Measurements from ENCODE around the gene CIP2A. TPM values are rescaled to one million over a fixed set of nuclear protein-coding genes. Genes with fewer than 3 reads are reported as not detected.

The CIP2A gene
- total RNA-seq, 1 donor from 2014 or later: 21.0 TPM

DNA sequence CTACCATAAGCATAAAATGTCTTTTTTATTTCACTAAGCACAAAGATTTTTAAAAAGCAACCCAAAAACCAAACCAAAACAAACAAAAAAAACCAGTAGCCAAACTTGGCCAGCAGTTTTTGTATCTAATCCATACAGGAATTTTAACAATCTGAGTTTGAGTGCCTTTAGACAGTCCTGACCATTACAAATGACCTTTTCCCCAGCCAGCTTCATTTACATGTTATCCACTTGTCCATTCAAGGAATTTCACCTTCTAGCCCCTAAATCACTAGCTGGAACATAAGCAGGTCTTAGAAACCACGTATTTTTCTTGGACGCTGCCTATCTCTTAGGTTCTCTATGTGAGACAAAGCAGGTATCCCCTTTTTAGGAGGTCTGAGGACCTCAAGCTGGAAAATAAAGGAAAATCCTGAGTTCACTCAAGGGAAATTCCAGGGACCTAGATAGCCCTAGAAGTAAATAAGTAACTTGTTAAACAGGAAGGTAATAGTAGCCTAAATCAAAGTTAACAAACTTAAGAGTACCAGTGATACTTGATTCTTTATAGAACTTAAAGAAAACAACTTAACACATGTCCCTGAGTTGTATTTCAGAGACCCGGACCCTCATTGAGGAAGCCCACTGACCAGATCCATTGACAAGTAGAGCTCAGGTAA, 34.2 kb downstream of the CIP2A start:
- Mint-ChIP-seq H3K4me3 (ENCODE audit: low read depth) (peak overlapping the region; percentile 57), H3K27me3 (no peaks in the 10 kb centered on the region), H3K27ac (peak overlapping the region; percentile 94), H3K36me3 (ENCODE audit: insufficient read depth) (peaks cover 9% of the 10 kb centered on the region), H3K9me3 (ENCODE audit: low read depth) (no peaks in the 10 kb centered on the region), H3K4me1 (ENCODE audit: low read depth) (peaks cover 31% of the 10 kb centered on the region)
- DNase-seq (ENCODE audit: low spot score, unreplicated experiment): no peak
- TF ChIP-seq, protein P1, sequence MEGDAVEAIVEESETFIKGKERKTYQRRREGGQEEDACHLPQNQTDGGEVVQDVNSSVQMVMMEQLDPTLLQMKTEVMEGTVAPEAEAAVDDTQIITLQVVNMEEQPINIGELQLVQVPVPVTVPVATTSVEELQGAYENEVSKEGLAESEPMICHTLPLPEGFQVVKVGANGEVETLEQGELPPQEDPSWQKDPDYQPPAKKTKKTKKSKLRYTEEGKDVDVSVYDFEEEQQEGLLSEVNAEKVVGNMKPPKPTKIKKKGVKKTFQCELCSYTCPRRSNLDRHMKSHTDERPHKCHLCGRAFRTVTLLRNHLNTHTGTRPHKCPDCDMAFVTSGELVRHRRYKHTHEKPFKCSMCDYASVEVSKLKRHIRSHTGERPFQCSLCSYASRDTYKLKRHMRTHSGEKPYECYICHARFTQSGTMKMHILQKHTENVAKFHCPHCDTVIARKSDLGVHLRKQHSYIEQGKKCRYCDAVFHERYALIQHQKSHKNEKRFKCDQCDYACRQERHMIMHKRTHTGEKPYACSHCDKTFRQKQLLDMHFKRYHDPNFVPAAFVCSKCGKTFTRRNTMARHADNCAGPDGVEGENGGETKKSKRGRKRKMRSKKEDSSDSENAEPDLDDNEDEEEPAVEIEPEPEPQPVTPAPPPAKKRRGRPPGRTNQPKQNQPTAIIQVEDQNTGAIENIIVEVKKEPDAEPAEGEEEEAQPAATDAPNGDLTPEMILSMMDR (IDR thresholded peaks at IDR 0.05; ENCODE audit: unreplicated experiment): no peak

DNA sequence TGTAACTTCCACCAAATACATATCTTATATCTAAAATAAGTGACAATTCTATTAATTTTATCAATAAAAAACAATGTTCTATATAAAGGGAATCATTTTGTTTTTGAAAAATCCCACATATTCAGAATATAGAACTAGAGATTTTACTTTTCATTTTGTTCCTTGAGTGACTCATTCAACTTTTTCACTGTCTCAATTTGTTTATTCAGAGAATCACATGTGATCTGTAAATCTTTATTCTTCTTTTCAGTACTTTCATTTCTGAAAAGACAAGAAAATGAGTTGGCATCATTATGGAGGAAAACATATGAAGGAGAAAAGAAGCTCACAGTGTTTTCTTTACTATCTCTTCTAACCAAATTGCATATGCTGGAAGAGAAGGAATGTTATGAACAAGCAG, 35.0 kb downstream of the CIP2A start:
- H3K27ac Mint-ChIP-seq: peak overlapping the region; percentile 51

DNA sequence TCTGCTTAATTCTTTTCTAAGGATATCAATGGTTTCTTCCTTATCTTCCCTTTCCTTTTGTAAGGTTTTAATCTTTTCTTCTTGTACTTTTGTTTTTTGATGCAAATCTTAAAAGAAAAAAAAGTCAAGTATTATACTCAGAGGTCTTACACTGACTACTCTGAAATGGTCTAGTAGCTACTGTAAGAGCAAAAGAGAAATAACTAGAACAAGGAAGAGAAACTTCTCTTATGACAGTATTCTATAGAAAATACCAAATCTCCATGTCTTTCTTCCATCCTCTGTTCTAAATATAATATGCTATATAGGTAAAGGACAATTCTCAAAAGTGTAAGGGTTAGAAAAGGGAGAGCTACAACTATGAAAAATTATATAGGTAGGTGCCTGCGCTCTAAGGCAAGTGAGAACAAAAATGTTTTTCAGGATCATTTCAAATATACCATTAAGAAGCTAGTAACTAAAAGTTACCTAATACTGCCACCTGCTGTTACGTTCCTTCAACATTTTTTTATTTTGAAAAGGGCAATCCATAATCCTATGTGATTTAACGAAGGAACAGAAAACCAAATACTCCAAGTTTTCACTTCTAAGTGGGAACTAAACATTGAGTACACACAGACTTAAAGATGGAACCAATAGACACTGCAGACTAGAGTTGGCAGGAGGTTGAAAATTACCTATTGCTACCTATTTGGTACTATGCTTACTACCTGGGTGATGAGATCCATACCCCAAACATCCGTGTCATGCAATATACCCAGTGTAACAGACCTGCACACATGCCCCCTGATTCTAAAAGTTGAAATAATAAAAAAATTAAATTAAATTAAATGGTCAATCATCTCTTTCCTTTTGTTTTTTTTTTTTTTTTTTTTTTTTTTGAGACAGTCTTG, 36.7 kb downstream of the CIP2A start:
- H3K4me1 Mint-ChIP-seq (ENCODE audit: low read depth): peaks cover 31% of the 10 kb centered on the region
- no peak overlapping the region for H3K4me3 Mint-ChIP-seq (ENCODE audit: low read depth)
- TF ChIP-seq, protein P1 (IDR thresholded peaks at IDR 0.05; ENCODE audit: unreplicated experiment): peak; percentile 65
- H3K9me3 Mint-ChIP-seq (ENCODE audit: low read depth): no peaks in the 10 kb centered on the region
- H3K36me3 Mint-ChIP-seq (ENCODE audit: insufficient read depth): no peaks in the 10 kb centered on the region
- H3K27me3 Mint-ChIP-seq: no peaks in the 10 kb centered on the region
- no peak for DNase-seq (ENCODE audit: low spot score, unreplicated experiment)
- peak overlapping the region; percentile 33 for H3K27ac Mint-ChIP-seq

More for the DNA sequence above, 35.0 kb downstream of the CIP2A start:
- DNase-seq (ENCODE audit: low spot score, unreplicated experiment): no peak
- Mint-ChIP-seq H3K4me1 (ENCODE audit: low read depth) (peaks cover 31% of the 10 kb centered on the region), H3K36me3 (ENCODE audit: insufficient read depth) (peaks cover 7% of the 10 kb centered on the region), H3K27me3 (no peaks in the 10 kb centered on the region), H3K4me3 (ENCODE audit: low read depth) (no peak overlapping the region), H3K9me3 (ENCODE audit: low read depth) (no peaks in the 10 kb centered on the region)
- TF ChIP-seq, protein P1 (IDR thresholded peaks at IDR 0.05; ENCODE audit: unreplicated experiment): no peak

DNA sequence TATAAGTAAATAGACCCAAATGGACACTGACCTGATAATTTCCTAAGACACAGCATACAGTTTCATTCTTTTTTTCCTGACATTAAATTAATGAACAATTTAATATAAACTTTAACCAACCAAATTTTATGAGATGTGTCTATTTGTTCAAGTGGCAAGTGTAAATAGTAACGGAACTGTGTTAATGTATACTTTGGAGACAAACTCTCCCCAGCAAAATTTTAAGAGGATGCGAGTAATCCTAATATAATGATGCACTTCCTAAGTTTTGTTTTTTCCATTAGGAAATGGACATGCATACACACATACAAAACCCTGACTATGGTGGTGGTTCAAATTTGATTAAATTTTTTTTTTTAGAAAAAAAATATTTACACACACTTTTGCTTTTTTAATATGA, 40.4 kb downstream of the CIP2A start:
- Mint-ChIP-seq H3K27me3 (no peaks in the 10 kb centered on the region), H3K4me1 (ENCODE audit: low read depth) (peaks cover 3% of the 10 kb centered on the region), H3K27ac (no peak overlapping the region), H3K9me3 (ENCODE audit: low read depth) (no peaks in the 10 kb centered on the region), H3K36me3 (ENCODE audit: insufficient read depth) (peaks cover 2% of the 10 kb centered on the region), H3K4me3 (ENCODE audit: low read depth) (no peak overlapping the region)
- DNase-seq (ENCODE audit: low spot score, unreplicated experiment): no peak
- TF ChIP-seq, protein P1 (IDR thresholded peaks at IDR 0.05; ENCODE audit: unreplicated experiment): no peak

DNA sequence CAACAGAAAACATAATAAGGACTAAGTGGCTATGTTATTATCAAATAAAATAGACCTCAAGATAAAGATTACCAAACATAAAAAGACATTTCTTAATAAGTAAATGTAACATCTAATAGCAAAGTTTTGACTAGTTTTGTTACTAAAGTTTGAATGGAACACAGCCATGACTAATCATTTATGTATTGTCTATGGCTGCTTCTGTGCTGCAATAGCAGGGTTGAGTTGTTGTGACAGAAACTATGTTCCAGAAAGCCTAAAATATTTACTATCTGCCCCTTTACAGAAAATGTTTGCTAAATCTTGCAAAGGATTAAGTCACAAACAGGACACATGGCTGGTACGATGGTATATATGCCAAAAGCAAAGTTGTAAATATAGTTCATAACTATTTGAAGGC, 40.9 kb downstream of the CIP2A start:
- no peak for DNase-seq (ENCODE audit: low spot score, unreplicated experiment)
- H3K4me1 Mint-ChIP-seq (ENCODE audit: low read depth): peaks cover 2% of the 10 kb centered on the region
- H3K27ac Mint-ChIP-seq: no peak overlapping the region
- no peak overlapping the region for H3K4me3 Mint-ChIP-seq (ENCODE audit: low read depth)
- peaks cover 7% of the 10 kb centered on the region for H3K36me3 Mint-ChIP-seq (ENCODE audit: insufficient read depth)
- TF ChIP-seq, protein P1 (IDR thresholded peaks at IDR 0.05; ENCODE audit: unreplicated experiment): no peak
- H3K9me3 Mint-ChIP-seq (ENCODE audit: low read depth): peaks cover 1% of the 10 kb centered on the region
- H3K27me3 Mint-ChIP-seq: no peaks in the 10 kb centered on the region
